ENCODE data around the gene PRXL2B.

Gene PRXL2B

DNA sequence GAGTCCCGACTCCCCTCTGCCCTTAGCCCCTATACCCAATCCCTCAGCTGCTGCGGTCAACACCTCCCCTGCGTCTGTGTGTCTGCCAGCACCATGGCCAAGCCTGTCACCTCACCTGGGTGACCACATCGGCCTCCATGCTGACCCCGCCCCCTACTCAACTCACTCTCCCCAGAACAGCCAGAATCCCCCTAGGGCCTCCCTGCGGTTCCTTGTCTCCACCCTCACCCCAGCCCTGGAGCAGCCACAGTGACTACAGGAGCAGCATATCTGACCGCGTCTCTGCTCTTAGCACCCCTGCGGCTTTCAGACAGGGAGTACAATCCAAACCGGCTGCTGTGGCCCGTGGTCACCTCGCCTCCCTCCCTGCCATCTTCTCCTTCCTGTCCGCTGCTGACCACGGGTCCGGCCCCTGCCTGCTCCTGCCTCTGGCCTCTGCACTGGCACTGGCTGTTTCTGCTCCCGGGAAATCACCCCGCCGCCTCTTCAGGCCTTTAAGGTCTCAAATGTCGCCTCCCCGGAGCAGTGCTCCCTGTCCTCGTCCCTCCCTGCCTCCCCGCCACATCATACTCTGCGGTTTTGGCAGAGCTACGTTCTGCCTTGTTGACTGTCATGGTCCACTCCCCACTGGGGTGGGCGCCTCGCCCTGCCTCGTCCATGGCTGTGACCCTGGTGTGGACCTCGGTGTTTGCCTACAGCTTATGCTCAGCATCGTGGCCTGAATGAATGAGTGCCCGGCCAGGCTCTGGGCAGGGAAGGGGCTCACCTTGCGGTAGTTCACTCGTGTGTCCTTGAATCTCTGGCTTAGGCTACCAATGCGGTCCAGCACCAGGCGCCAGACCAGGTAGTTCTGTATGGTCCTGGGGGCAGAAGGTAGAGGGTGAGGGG is 11.1 kb downstream of the PRXL2B start:
- peaks cover 4 to 26% (median 24%) of the 10 kb centered on the region in 5 donors for H3K27me3 ChIP-seq (ENCODE audit: control insufficient read depth in 5 of 5, insufficient read depth in 4 of 5, low read length in 5 of 5)
- no peak overlapping the region for H3K27ac ChIP-seq (ENCODE audit: low read depth, low read length)
- no peaks in the 10 kb centered on the region for H3K36me3 ChIP-seq (ENCODE audit: control insufficient read depth in 5 of 5, insufficient read depth in 5 of 5, low read length in 5 of 5)
- H3K9me3 ChIP-seq (ENCODE audit: control insufficient read depth in 5 of 5, low read length in 5 of 5) = peaks cover 0 to 12% (median 7%) of the 10 kb centered on the region in 5 donors
- H3K4me3 ChIP-seq (ENCODE audit: low read depth in 1 of 5, low read length in 5 of 5) = no peak overlapping the region
- peaks cover 0 to 19% (median 16%) of the 10 kb centered on the region in 5 donors for H3K4me1 ChIP-seq (ENCODE audit: control insufficient read depth in 5 of 5, insufficient read depth in 5 of 5, low read length in 5 of 5)
- H3K9ac ChIP-seq (ENCODE audit: low read length in 5 of 5) = no peak overlapping the region

GRCh38 chr1:2598329-2598931 is 11.9 kb downstream of the PRXL2B start:
- H3K27me3 ChIP-seq (ENCODE audit: control insufficient read depth in 5 of 5, insufficient read depth in 4 of 5, low read length in 5 of 5) = peaks cover 11 to 30% (median 22%) of the 10 kb centered on the region in 5 donors
- peaks cover 0 to 11% (median 9%) of the 10 kb centered on the region in 5 donors for H3K4me1 ChIP-seq (ENCODE audit: control insufficient read depth in 5 of 5, insufficient read depth in 5 of 5, low read length in 5 of 5)
- peaks cover 0 to 12% (median 7%) of the 10 kb centered on the region in 5 donors for H3K9me3 ChIP-seq (ENCODE audit: control insufficient read depth in 5 of 5, low read length in 5 of 5)
- H3K4me3 ChIP-seq (ENCODE audit: low read depth in 1 of 5, low read length in 5 of 5) = no peak overlapping the region
- no peak overlapping the region for H3K9ac ChIP-seq (ENCODE audit: low read length in 5 of 5)
- H3K27ac ChIP-seq (ENCODE audit: low read depth, low read length) = no peak overlapping the region
- H3K36me3 ChIP-seq (ENCODE audit: control insufficient read depth in 5 of 5, insufficient read depth in 5 of 5, low read length in 5 of 5) = no peaks in the 10 kb centered on the region

DNA sequence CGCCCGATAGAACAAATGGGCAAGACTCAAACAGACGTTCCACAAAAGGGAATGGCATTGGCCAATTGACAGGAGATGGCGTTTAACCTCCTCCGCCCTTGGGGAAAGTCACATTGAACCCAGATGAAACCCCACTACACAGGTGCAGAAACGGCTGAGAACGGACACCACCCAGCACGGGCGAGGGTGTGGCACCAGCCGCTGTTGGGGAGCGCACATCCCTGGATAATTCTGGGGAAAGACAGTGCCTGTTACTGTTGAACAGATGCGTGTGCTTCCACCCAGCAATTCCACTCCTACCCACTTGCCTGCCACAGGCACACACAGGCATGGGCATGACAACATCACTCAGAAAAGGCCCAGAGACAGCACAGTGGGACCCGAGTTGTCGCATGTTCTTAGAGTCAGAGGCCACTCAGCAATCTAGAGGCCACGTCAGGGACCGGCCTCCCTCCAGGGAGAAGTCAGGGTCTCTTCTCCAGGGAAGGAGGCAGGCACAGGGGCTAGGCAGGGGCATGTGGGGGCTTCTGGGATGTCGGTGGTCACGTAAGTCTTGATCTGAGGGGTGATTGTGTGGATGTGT is 15.2 kb downstream of the PRXL2B start:
- Histone ChIP-seq H3K27ac (ENCODE audit: low read depth, low read length) (no peak overlapping the region), H3K36me3 (ENCODE audit: control insufficient read depth in 5 of 5, insufficient read depth in 5 of 5, low read length in 5 of 5) (no peaks in the 10 kb centered on the region), H3K4me3 (ENCODE audit: low read depth in 1 of 5, low read length in 5 of 5) (no peak overlapping the region), H3K27me3 (ENCODE audit: control insufficient read depth in 5 of 5, insufficient read depth in 4 of 5, low read length in 5 of 5) (peaks cover 24 to 38% (median 28%) of the 10 kb centered on the region in 5 donors), H3K9me3 (ENCODE audit: control insufficient read depth in 5 of 5, low read length in 5 of 5) (peaks cover 0 to 12% (median 7%) of the 10 kb centered on the region in 5 donors), H3K9ac (ENCODE audit: low read length in 5 of 5) (no peak overlapping the region), H3K4me1 (ENCODE audit: control insufficient read depth in 5 of 5, insufficient read depth in 5 of 5, low read length in 5 of 5) (no peaks in the 10 kb centered on the region)

DNA sequence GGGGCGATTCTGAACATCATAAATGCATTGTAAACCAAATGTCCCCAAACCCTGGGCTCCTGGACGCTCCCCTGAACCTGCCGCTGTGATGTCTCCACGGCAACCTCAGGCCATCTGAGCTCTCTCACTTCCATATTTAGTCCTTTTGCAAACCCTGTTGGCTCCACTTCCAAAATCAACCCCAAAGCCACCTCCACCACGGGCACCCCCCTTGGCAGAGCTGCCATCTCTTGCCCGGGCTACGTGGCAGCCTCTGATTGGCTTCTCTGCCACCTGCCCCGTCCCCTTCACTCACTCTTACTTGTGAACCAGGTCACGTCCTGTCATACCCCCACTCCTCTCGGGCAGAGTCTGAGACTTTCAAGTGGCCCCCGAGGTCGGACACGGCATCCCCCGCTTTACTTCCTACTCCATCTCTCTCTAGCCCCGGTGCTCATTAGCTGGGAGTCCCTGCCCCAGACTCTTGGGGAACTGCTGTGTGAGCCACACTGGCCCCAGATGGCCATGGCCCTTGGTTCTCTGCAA is 15.8 kb downstream of the PRXL2B start:
- Histone ChIP-seq H3K36me3 (ENCODE audit: control insufficient read depth in 5 of 5, insufficient read depth in 5 of 5, low read length in 5 of 5) (no peaks in the 10 kb centered on the region), H3K27me3 (ENCODE audit: control insufficient read depth in 5 of 5, insufficient read depth in 4 of 5, low read length in 5 of 5) (peaks cover 24 to 36% (median 27%) of the 10 kb centered on the region in 5 donors), H3K27ac (ENCODE audit: low read depth, low read length) (no peak overlapping the region), H3K4me1 (ENCODE audit: control insufficient read depth in 5 of 5, insufficient read depth in 5 of 5, low read length in 5 of 5) (peaks cover 0 to under 1% (median 0%) of the 10 kb centered on the region in 5 donors), H3K9ac (ENCODE audit: low read length in 5 of 5) (no peak overlapping the region), H3K9me3 (ENCODE audit: control insufficient read depth in 5 of 5, low read length in 5 of 5) (peaks cover 0 to 12% (median 7%) of the 10 kb centered on the region in 5 donors), H3K4me3 (ENCODE audit: low read depth in 1 of 5, low read length in 5 of 5) (no peak overlapping the region)

- Histone ChIP-seq H3K9me3 (ENCODE audit: control insufficient read depth in 5 of 5, low read length in 5 of 5) (peaks cover 0 to 11% (median 7%) of the 10 kb centered on the region in 5 donors), H3K4me1 (ENCODE audit: control insufficient read depth in 5 of 5, insufficient read depth in 5 of 5, low read length in 5 of 5) (peaks cover 0 to 4% (median 0%) of the 10 kb centered on the region in 5 donors), H3K9ac (ENCODE audit: low read length in 5 of 5) (no peak overlapping the region), H3K27ac (ENCODE audit: low read depth, low read length) (no peak overlapping the region), H3K27me3 (ENCODE audit: control insufficient read depth in 5 of 5, insufficient read depth in 4 of 5, low read length in 5 of 5) (peaks cover 29 to 37% (median 30%) of the 10 kb centered on the region in 5 donors), H3K36me3 (ENCODE audit: control insufficient read depth in 5 of 5, insufficient read depth in 5 of 5, low read length in 5 of 5) (no peaks in the 10 kb centered on the region), H3K4me3 (ENCODE audit: low read depth in 1 of 5, low read length in 5 of 5) (no peak overlapping the region)
These were observed 16.4 kb downstream of the PRXL2B start for GRCh38 chr1:2602866-2603520.

DNA sequence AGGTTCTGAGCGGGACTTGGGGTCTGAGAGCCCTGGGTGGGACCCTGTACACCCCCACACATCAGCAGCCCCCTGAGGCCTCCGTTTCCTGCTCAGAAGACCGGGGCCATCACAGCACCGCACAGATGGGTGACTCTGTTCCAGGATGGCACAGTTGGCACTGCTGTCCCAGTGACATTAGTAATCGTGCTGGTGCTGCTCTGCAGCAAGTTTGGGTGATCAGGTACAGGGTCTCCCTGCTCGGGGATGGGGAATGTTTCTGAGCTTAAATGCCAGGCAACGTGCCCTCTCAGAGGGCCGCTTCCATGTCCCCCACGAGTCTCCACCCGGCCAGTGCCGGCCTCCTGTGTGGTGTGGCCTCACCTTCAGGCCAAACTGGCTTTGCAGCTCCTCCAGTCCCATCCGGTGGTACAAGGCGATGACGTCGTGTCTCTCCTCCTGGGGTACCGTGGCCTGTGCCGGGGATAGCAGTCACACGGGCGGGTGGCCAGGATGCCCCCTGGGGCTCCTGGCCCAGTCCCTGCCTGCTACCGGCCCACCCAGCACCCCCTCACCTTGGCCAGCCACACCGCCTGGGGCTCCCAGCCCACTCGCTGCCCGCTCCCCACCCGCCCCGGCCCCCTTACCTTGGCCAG is 17.1 kb downstream of the PRXL2B start:
- peaks cover 0 to 4% (median 1%) of the 10 kb centered on the region in 5 donors for H3K9me3 ChIP-seq (ENCODE audit: control insufficient read depth in 5 of 5, low read length in 5 of 5)
- H3K27me3 ChIP-seq (ENCODE audit: control insufficient read depth in 5 of 5, insufficient read depth in 4 of 5, low read length in 5 of 5) = peaks cover 29 to 37% (median 33%) of the 10 kb centered on the region in 5 donors
- H3K9ac ChIP-seq (ENCODE audit: low read length in 5 of 5) = no peak overlapping the region
- no peak overlapping the region for H3K27ac ChIP-seq (ENCODE audit: low read depth, low read length)
- H3K4me3 ChIP-seq (ENCODE audit: low read depth in 1 of 5, low read length in 5 of 5) = no peak overlapping the region
- no peaks in the 10 kb centered on the region for H3K36me3 ChIP-seq (ENCODE audit: control insufficient read depth in 5 of 5, insufficient read depth in 5 of 5, low read length in 5 of 5)
- peaks cover 0 to 4% (median 0%) of the 10 kb centered on the region in 5 donors for H3K4me1 ChIP-seq (ENCODE audit: control insufficient read depth in 5 of 5, insufficient read depth in 5 of 5, low read length in 5 of 5)

DNA sequence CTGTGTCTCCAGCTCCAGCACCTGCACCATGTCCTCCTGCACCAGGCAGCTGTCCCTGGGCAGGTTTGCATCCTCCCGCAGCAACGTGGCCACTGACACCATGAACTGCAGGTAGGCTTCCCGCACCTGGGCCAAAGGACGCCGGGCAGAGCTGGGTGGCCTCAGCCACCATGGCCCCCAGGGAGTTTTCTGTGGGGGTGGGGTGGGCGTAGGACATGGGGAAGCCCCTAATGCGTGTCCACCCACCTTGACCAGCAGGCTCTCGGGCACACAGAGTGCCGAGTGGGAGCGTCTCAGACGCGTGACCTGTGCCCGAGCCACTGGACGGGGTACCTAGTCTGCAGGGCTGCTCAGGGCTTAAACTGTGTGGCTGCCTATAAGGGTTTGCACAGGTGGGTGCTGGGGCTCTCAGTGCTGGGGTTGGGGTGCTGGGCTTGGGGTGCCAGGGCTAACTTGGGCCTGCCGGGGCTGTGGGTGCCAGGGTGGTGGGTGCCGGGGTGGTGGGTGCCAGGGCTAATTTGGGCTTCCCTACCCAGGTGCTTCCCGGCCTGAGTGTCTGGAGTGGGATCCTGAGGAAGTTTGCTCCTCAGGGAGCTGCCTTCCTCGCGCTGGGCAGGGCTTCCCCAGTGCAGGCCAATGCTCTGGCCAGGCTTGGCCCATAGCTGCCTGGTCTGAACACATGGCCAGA is 17.7 kb downstream of the PRXL2B start:
- no peaks in the 10 kb centered on the region for H3K9me3 ChIP-seq (ENCODE audit: control insufficient read depth in 5 of 5, low read length in 5 of 5)
- H3K36me3 ChIP-seq (ENCODE audit: control insufficient read depth in 5 of 5, insufficient read depth in 5 of 5, low read length in 5 of 5) = no peaks in the 10 kb centered on the region
- H3K4me3 ChIP-seq (ENCODE audit: low read depth in 1 of 5, low read length in 5 of 5) = no peak overlapping the region
- H3K27me3 ChIP-seq (ENCODE audit: control insufficient read depth in 5 of 5, insufficient read depth in 4 of 5, low read length in 5 of 5) = peaks cover 29 to 38% (median 34%) of the 10 kb centered on the region in 5 donors
- no peak overlapping the region for H3K9ac ChIP-seq (ENCODE audit: low read length in 5 of 5)
- peaks cover 0 to 4% (median 0%) of the 10 kb centered on the region in 5 donors for H3K4me1 ChIP-seq (ENCODE audit: control insufficient read depth in 5 of 5, insufficient read depth in 5 of 5, low read length in 5 of 5)
- H3K27ac ChIP-seq (ENCODE audit: low read depth, low read length) = no peak overlapping the region

DNA sequence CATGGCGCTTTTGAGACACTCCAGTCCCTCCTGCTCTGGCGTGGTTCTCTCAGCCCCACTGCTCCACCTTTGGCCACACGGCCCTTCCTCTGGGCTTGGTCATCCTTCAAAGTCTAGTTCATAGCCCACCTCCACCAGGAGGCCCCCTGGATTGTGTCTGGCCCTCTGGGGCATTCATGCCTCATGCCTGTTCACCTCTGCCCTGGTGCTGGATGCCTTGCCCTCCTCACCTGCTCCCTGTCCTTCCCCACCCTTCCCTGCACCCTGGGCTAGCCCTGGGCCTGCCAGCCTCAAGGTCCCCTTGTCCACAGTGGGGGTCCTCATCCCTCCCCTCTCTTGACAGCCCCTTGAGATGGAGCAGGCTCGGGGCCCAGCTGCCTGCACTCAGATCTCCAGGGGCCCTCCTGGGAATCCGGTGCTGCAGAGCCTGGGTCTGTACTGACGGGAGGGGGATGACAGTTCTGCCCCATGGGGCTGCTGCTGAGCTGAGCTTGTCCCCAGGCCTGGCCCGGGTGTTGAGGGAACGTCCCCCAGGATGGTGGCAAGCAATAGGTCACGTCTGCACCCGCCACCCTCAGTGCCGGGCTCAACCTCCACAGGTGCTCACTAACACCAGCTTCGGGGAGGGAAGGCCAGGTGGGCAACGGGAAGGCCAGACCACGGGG is 18.4 kb downstream of the PRXL2B start:
- H3K36me3 ChIP-seq (ENCODE audit: control insufficient read depth in 5 of 5, insufficient read depth in 5 of 5, low read length in 5 of 5) = no peaks in the 10 kb centered on the region
- no peak overlapping the region for H3K4me3 ChIP-seq (ENCODE audit: low read depth in 1 of 5, low read length in 5 of 5)
- peaks cover 29 to 40% (median 35%) of the 10 kb centered on the region in 5 donors for H3K27me3 ChIP-seq (ENCODE audit: control insufficient read depth in 5 of 5, insufficient read depth in 4 of 5, low read length in 5 of 5)
- no peaks in the 10 kb centered on the region for H3K9me3 ChIP-seq (ENCODE audit: control insufficient read depth in 5 of 5, low read length in 5 of 5)
- H3K27ac ChIP-seq (ENCODE audit: low read depth, low read length) = no peak overlapping the region
- no peak overlapping the region for H3K9ac ChIP-seq (ENCODE audit: low read length in 5 of 5)
- peaks cover 0 to 4% (median 0%) of the 10 kb centered on the region in 5 donors for H3K4me1 ChIP-seq (ENCODE audit: control insufficient read depth in 5 of 5, insufficient read depth in 5 of 5, low read length in 5 of 5)

Measured in subcutaneous abdominal adipose tissue (tissue), 5 donors.